Ovary (tissue), 9 donors: ENCODE results near the gene PTTG1IP. TPM values are rescaled to one million over a fixed set of nuclear protein-coding genes. Genes with fewer than 3 reads are reported as not detected.
A peak's percentile ranks its signal among the peaks of the same experiment; 100 is the strongest.

ENCODE experiments used
- DNase-seq, 5 donors: peaks; one replicate each; pipeline ENCODE4 v3.0.0-alpha.2; 2019 to 2020
- H3K27ac ChIP-seq, 2 donors: fragments of 200-600 bp; one replicate each; pipeline versions ENCODE4 v1.5.1 to v1.8.0; 2019 to 2022
- H3K27me3 ChIP-seq: fragments of 200-600 bp; one replicate; pipeline ENCODE4 v1.8.0; 2022
- H3K36me3 ChIP-seq: fragments of 200-600 bp; sonication (generic); one replicate; pipeline ENCODE4 v1.5.1; 2019
- H3K4me1 ChIP-seq: one replicate; pipeline ENCODE4 v1.8.1; 2013; ENCODE audit warnings: mild to moderate bottlenecking, moderate library complexity; ENCODE audit not compliant: insufficient read depth
- H3K4me3 ChIP-seq: fragments of 200-600 bp; sonication (generic); one replicate; pipeline ENCODE4 v1.5.1; 2017
- H3K9me3 ChIP-seq, 2 donors: fragments of 200-600 bp in 1 of 2; sonication (generic) in 1 of 2; one replicate each; pipeline versions ENCODE4 v1.5.1 to v1.8.1; 2013 to 2019; ENCODE audit warnings: mild to moderate bottlenecking in 1 of 2, moderate library complexity in 1 of 2
- EP300 ChIP-seq: sonication (generic); formaldehyde crosslinking; IDR thresholded peaks from one replicate; pipeline ENCODE4 v1.6.1; 2017; ENCODE audit warnings: antibody characterized with exemption
- POLR2A ChIP-seq: fragments of 450-650 bp; IDR thresholded peaks from one replicate; pipeline ENCODE4 v1.6.1; 2017; ENCODE audit warnings: antibody characterized with exemption, mild to moderate bottlenecking, moderate library complexity
- WGBS, 3 donors: extraction: QIAGEN DNeasy Blood & Tissue Kit in 1 of 3; methylation state at CpG; one replicate each; pipeline versions ENCODE4 v1.1.5 to v1.1.7; 2013 to 2017; 5-methylcytosine and 5-hydroxymethylcytosine counted together
- intact Hi-C, 4 donors: fragments of 100-400 bp; cut with DNase I; formaldehyde crosslinking; loops; one replicate each; pipeline versions ENCODE4 v1.11.0 to v1.15.1; 2022 to 2023
- polyA plus RNA-seq, 2 donors: library from polyadenylated mRNA; stranded (reverse); fragments of 200-250 nt in 1 of 2; fragments of 350-450 nt in 1 of 2; fragmentation: Illumina TruSeq in 1 of 2; extraction: RNeasy Lipid Tissue Mini Kit (QIAGEN cat#74804) in 1 of 2; gene quantifications; one replicate each; pipeline ENCODE4 v1.2.3, GENCODE V29; 2013 to 2014
- total RNA-seq, 7 donors: library from RNA; depleted of rRNA in 2 of 7; stranded (reverse); fragments of >200 nt in 2 of 7; fragmentation: NEBNext Ultra II Directional in 3 of 7; extraction: Animal tissue kit (Norgen Biotek cat#: 25700) in 3 of 7; gene quantifications; one replicate each; pipeline versions ENCODE4 v1.1.0 to v1.2.4, GENCODE V29; 2016 to 2023
- TF ChIP-seq, protein P1 (sequence below), 3 donors: fragments of 450-650 bp in 2 of 3; fragments of 200-600 bp in 1 of 3; IDR thresholded peaks; one replicate each; pipeline versions ENCODE4 v1.5.1 to v1.8.0; 2016 to 2022; ENCODE audit warnings: antibody characterized with exemption in 3 of 3, mild to moderate bottlenecking in 1 of 3
- donor health status: DM: no; HTN: no; CAD: no; lungs with moderate emphysema.
- donor health status: DM: no; HTN: no; CAD: no.
- donor health status: Bipolar disorder and iron deficiency.
- donor health status: DM: yes; HTN: yes; CAD: no.
- donor health status: DM: no; HTN: no; CAD: no.
- donor health status: DM: yes; HTN: yes; CAD: no.

The PTTG1IP gene
- total and polyA plus RNA-seq, 9 donors: 133 to 420 (median 144) TPM

DNA sequence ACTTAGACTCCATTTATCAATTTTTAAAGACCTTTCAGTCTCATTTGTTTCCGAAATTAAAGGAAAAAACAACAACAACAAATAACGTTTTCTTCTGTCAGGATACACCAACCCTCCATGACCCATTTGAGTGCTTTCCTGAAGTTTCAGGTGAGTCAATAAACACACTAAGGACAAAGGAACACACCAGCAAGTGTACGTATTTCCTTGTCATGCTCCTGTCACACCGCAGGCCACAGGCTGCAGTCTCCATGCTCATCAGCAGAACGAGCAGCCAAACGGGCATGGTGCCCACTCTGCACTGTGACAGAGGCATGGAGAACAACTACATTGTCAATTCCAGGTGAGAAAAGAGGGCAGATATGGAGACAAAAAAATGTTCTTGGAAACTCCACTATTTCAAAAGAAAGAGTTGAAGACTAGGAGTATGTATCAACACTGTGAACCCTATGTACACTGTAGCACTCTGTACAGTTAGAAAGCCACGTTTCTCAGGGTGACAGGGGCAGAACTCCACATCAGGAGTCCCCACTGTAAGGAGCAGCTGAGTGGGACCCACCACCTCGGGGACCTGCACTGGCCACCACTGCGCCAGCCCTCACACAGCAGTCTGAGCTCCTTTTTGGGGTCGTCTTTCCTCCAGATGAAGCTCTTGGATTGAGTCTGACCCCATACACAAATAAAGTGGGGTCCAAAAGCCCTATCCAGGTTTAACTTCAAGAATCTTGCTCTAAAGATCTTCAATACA, 2.6 kb downstream of the PTTG1IP start:
- H3K4me3 ChIP-seq: no peak overlapping the region
- TF ChIP-seq POLR2A (no peak), EP300 (no peak)
- TF ChIP-seq, protein P1, sequence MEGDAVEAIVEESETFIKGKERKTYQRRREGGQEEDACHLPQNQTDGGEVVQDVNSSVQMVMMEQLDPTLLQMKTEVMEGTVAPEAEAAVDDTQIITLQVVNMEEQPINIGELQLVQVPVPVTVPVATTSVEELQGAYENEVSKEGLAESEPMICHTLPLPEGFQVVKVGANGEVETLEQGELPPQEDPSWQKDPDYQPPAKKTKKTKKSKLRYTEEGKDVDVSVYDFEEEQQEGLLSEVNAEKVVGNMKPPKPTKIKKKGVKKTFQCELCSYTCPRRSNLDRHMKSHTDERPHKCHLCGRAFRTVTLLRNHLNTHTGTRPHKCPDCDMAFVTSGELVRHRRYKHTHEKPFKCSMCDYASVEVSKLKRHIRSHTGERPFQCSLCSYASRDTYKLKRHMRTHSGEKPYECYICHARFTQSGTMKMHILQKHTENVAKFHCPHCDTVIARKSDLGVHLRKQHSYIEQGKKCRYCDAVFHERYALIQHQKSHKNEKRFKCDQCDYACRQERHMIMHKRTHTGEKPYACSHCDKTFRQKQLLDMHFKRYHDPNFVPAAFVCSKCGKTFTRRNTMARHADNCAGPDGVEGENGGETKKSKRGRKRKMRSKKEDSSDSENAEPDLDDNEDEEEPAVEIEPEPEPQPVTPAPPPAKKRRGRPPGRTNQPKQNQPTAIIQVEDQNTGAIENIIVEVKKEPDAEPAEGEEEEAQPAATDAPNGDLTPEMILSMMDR (IDR thresholded peaks at IDR 0.05): no peak
- no peaks in the 10 kb centered on the region for H3K27me3 ChIP-seq
- no peaks in the 10 kb centered on the region for H3K9me3 ChIP-seq
- no peak overlapping the region for H3K27ac ChIP-seq
- 71 to 74% (median 73%) methylated on average over 10 of the region's 10 CpGs for WGBS, 3 donors
- peak in 2 of 5 donors; percentile 53 to 54 for DNase-seq
- intact Hi-C loops: loop anchor here in 1 of 4 donors (5.0 to 10.0 kb wide), 2 partner anchors 71 to 414 kb away; partner anchors contain the start of genes POFUT2 and SLX9
- H3K4me1 ChIP-seq: peaks cover 24% of the 10 kb centered on the region
- no peaks in the 10 kb centered on the region for H3K36me3 ChIP-seq

DNA sequence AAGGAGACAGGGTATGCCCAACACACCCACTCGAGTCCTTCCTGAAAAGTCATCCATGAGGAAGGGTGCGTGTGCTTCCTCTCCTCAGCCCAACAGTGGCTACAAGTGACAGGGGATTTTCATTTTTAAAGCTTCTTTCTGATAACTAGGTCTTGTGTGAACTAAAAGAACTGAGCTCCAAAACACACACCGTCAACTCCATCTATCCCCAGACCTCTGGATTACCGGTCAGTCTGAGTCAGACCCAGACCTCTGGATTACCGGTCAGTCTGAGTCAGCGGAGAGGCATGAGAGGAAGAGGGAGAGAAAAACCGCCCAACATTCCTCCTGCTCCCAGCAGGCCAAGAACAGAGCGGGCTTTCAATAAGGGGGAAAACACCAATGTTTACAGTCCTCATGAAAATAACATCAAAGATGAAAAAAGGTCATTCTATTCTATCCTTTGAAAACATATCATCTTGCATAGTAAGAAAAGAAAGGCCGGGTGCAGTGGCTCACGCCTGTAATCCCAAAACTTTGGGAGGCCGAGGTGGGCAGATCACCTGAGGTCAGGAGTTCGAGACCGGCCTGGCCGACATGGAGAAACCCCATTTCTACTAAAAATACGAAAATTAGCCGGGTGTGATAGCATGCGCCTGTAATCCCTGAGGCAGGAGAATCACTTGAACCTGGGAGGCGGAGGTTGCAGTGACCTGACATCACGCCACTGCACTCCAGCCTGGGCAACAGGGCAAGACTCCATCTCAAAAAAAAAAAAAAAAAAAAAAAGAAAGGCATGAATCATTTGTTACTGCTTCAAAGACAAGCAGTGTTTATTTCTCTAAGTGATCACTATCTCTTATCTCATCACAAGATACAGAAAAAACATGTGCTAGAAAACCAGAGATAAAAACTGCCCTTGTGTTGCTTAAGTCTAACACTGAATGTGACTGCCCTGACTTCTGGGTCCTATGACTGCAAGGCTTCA, 3.4 kb downstream of the PTTG1IP start:
- Histone ChIP-seq H3K36me3 (no peaks in the 10 kb centered on the region), H3K27me3 (no peaks in the 10 kb centered on the region), H3K4me3 (no peak overlapping the region), H3K9me3 (no peaks in the 10 kb centered on the region), H3K27ac (no peak overlapping the region), H3K4me1 (peaks cover 27% of the 10 kb centered on the region)
- intact Hi-C loops: loop anchor here in 1 of 4 donors (5.0 to 10.0 kb wide), 2 partner anchors 72 to 415 kb away; partner anchors contain the start of genes POFUT2 and SLX9
- TF ChIP-seq POLR2A (no peak), EP300 (no peak)
- TF ChIP-seq, protein P1 (IDR thresholded peaks at IDR 0.05): no peak
- WGBS, 3 donors: 29 to 32% (median 31%) methylated on average over 19 of the region's 19 CpGs
- peak; percentile 44 to 77 (median 59) for DNase-seq

- H3K4me3 ChIP-seq: no peak overlapping the region
- H3K4me1 ChIP-seq: peaks cover 27% of the 10 kb centered on the region
- H3K9me3 ChIP-seq: no peaks in the 10 kb centered on the region
- 94 to 96% (median 96%) methylated on average over 7 of the region's 7 CpGs for WGBS, 3 donors
- TF ChIP-seq POLR2A (no peak), EP300 (no peak)
- TF ChIP-seq, protein P1 (IDR thresholded peaks at IDR 0.05): no peak
- H3K27me3 ChIP-seq: no peaks in the 10 kb centered on the region
- DNase-seq: peak in 2 of 5 donors; percentile 21 to 29
- H3K27ac ChIP-seq: no peak overlapping the region
- no peaks in the 10 kb centered on the region for H3K36me3 ChIP-seq
- intact Hi-C loops: no loop called here
These were observed 4.8 kb downstream of the PTTG1IP start for GRCh38 chr21:44868707-44869106.

DNA sequence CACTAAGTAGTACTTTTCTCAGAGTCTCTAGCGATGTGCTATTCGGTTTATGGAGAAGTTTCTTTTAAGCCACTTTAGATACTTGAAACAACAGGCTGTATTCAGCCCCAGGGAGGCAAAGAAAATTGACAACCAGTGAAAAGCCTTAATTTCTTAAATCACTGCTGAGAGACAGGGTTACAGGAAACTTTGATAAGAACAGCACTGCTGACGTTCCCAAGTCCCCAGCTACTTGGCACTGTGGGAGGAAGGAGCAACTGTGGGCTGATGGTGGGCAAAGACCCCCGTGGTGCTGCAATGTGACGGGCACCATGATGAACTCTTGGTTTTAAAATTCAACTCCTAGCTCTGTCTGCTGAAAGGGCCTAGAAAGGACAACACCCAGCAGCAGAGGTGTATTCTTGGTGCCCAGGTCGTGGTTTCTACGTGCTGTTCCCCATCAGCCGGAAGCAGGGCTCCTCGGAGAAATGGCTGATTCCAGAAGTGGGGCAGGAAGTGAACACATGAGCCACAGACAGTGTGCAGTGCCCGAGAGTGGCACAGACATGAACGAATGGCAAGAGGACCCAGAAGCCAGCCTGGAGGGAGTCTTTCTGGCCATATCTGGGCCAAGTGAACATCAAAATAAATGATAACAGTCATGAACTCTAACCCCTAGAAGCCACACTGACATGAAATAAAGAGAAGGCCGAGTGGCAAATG, 5.3 kb downstream of the PTTG1IP start:
- no peaks in the 10 kb centered on the region for H3K27me3 ChIP-seq
- no peaks in the 10 kb centered on the region for H3K9me3 ChIP-seq
- WGBS, 3 donors: 78 to 84% (median 79%) methylated on average over 12 of the region's 12 CpGs
- H3K36me3 ChIP-seq: no peaks in the 10 kb centered on the region
- no peak for TF ChIP-seq POLR2A
- TF ChIP-seq, protein P1 (IDR thresholded peaks at IDR 0.05): no peak
- no peak for TF ChIP-seq EP300
- intact Hi-C loops: no loop called here
- H3K4me3 ChIP-seq: no peak overlapping the region
- DNase-seq: peak in 2 of 5 donors; percentile 13 to 24
- H3K4me1 ChIP-seq: peaks cover 27% of the 10 kb centered on the region
- H3K27ac ChIP-seq: no peak overlapping the region
